ENCODE measurements around the gene PLCD1. TPM values are rescaled to one million over a fixed set of nuclear protein-coding genes. Genes with fewer than 3 reads are reported as not detected.

Gene PLCD1
- total RNA-seq, 1 experiment from 2014 or later = 1.9 TPM

- no peak for DNase-seq (ENCODE audit: low read depth)
Observed at GRCh38 chr3:37964146-37964545, 65.3 kb downstream of the PLCD1 start.

DNA sequence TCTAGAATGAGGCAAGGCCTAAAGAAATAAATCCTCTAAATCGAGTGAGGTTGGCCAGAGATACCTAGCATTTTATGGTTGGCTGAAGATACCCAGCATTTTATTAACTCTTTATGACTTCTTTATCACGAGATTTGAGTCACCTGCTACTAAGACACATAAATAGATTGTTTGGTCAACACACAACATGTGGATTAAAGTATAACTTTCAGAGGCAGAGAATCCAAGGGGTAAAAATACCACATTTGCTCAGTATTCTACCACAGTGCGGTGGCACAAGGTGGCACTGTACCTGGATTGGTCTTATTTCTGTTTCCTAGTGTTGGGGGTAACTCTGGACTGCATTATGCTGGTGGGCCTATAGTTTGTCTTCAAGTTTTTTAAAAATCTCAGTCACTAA, 65.8 kb downstream of the PLCD1 start:
- no peak for DNase-seq (ENCODE audit: low read depth)

DNA sequence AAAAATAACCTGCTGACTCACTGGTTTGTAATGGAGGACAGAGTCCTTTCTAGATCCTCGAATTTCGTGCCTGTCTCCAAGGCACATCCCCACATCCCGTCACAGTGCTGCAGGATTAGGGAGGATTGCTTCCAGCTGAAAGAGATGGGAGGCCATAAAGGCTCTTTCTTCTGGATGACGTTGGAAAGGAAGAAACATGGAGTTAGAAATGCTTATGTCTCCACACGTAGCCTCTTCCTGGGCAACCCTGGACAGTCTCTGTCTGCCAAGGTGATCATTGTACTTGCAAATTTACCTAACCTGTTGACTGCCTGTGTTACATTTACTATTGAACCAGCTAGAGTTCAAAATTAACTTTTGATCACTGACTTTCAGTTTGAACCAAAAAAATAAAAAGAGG, 66.4 kb downstream of the PLCD1 start:
- DNase-seq (ENCODE audit: low read depth) = no peak

DNA sequence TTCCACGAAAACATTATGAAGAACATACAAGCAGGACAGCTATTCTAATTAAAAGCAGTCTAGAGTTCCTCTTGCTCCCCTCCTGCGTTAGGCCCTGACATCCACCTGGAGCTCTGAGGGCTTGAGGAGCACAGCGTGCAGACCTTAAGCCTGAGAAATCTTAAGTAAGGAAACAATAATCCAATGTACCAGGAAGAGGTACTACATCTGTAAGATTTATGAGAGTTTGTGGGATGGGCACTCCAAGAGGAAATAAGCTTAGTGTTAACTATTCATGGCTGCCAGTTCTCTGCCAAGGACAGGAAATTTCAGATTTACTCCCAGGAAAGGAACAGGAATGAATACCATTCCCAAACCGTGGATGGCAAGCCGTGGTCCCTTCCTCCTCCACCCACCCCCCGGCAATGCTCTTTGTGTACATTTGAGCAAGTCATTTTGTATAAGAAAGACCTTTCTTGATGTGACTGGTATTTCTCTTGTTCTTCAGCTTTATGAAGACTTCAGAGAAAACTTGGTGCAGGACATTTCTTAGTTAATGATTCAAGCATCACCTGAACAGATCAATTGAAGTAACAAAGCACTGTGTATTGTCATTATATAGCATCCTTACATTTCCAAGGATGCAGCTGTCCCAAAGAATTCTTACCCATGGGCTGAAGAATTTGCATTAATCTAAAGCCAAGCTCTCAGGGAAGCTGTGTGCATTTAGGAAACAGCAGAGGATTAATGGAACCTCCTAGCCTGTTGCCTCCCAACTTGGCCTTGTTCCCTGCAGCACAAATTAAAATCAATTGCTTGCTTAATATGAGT, 67.6 kb downstream of the PLCD1 start:
- DNase-seq (ENCODE audit: low read depth) = no peak

- DNase-seq (ENCODE audit: low read depth) = no peak
Observed at GRCh38 chr3:37957539-37957936, 71.9 kb downstream of the PLCD1 start.

Other genes starting within 250 kb of the PLCD1 start
- 6.1 and 7.3 TPM in 2 replicates for gene CTDSPL, start 167.8 kb downstream of the PLCD1 start, total RNA-seq (2014; rRNA removed; shearing (Covaris generic))
- gene VILL, start 38.9 kb downstream of the PLCD1 start, total RNA-seq (2014; rRNA removed; shearing (Covaris generic)) = 2.3 and 5.5 TPM in 2 replicates
- not detected in 2 replicates for gene DLEC1, start 9.6 kb upstream of the PLCD1 start, total RNA-seq (2014; rRNA removed; shearing (Covaris generic))
- 11.2 and 13.1 TPM in 2 replicates for gene ACAA1, start 107.5 kb upstream of the PLCD1 start, total RNA-seq (2014; rRNA removed; shearing (Covaris generic))
- gene MYD88, start 109.0 kb upstream of the PLCD1 start, total RNA-seq (2014; rRNA removed; shearing (Covaris generic)) = 4.4 and 8.1 TPM in 2 replicates
- 22.6 and 23.6 TPM in 2 replicates for gene OXSR1, start 135.9 kb upstream of the PLCD1 start, total RNA-seq (2014; rRNA removed; shearing (Covaris generic))
- 0.91 TPM in 1 of 2 replicates, not detected in the other for gene SLC22A13, start 236.2 kb upstream of the PLCD1 start, total RNA-seq (2014; rRNA removed; shearing (Covaris generic))